AG04450 (cell line): ENCODE data around the gene LRRC3C. TPM values are rescaled to one million over a fixed set of nuclear protein-coding genes. Genes with fewer than 3 reads are reported as not detected.
A peak's percentile ranks its signal among the peaks of the same experiment; 100 is the strongest.

Source experiments
- CTCF ChIA-PET: fragments of 300-600, 350-600 bp; formaldehyde crosslinking; extraction: SDS; loops from one replicate; lab custom pipeline; 2022; ENCODE audit warnings: antibody characterized with exemption, inconsistent platforms; lab: Charles Lee
- POLR2A ChIA-PET: fragments of 350-600 bp; formaldehyde crosslinking; extraction: SDS; loops from one replicate; lab custom pipeline; 2021; ENCODE audit warnings: antibody characterized with exemption, inconsistent platforms; lab: Yijun Ruan, JAX
- DNase-seq: peaks from one replicate; pipeline ENCODE4 v3.0.0-alpha.2; 2011; ENCODE audit warnings: low read depth, low spot score
- H3K27ac ChIP-seq: one replicate; pipeline ENCODE4 v1.5.1; 2012; ENCODE audit warnings: low read depth, low read length, control low read depth
- H3K27me3 ChIP-seq: one replicate; pipeline ENCODE4 v1.6.0; 2012; ENCODE audit warnings: low read length; ENCODE audit not compliant: control insufficient read depth, insufficient read depth
- H3K4me3 ChIP-seq: 2 replicates; pipeline ENCODE4 v1.5.1; 2011; ENCODE audit warnings: mild to moderate bottlenecking, low read depth, low read length, control low read depth
- H3K9me3 ChIP-seq: 2 replicates; pipeline ENCODE4 v1.5.1; 2012; ENCODE audit warnings: low read length; ENCODE audit not compliant: control insufficient read depth, insufficient read depth
- polyA plus RNA-seq: library from polyadenylated mRNA; depleted of rRNA; stranded (reverse); fragments of >200 nt; gene quantifications from 2 replicates; pipeline ENCODE4 v1.2.3, GENCODE V29; 2011
- TF ChIP-seq, protein P1 (sequence below): IDR thresholded peaks from 2 replicates; pipeline ENCODE4 v1.5.1; 2011; ENCODE audit warnings: low read depth, low read length, control low read depth, inconsistent platforms

Gene LRRC3C
- polyA plus RNA-seq, 1 experiment = not detected

DNA sequence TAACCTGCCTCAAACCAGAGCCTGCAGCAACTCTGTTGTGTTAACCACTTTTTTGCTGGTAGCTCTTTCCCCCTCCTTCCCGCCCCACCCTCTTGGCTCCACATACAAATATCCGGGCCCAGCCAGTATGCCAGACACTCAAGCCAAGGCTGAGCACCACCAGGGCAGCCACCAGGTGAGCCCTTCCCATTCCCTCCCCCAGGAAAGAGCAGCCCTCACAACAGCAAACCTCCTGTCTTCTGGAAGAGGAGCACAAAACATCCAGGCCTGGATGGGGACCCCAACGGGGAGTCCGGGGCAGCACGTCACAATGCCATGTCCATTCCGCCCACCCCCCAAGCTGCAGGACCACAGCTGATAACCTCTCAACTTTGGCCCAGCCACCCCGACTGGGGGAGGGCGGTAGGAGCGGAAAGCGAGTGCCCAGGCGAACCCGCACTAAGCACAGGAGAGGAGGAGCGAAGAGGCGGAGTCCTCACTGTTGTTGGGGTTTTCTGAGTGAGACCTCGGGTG is 888 bp upstream of the LRRC3C start:
- ChIA-PET POLR2A (interaction anchor here (1.0 kb wide), 1 partner anchor 54 kb away, joined by 5 read pairs; the partner anchor contains the start of gene PSMD3), CTCF (interaction anchor here (0.6 to 1.6 kb wide), 2 partner anchors 11 to 54 kb away, joined by 3 to 4 read pairs; partner anchors contain the start of gene PSMD3)
- Histone ChIP-seq H3K4me3 (peak overlapping the region; percentile 83), H3K27me3 (no peaks in the 10 kb centered on the region), H3K27ac (peak overlapping the region; percentile 85), H3K9me3 (no peaks in the 10 kb centered on the region)
- no peak for DNase-seq
- TF ChIP-seq, protein P1, sequence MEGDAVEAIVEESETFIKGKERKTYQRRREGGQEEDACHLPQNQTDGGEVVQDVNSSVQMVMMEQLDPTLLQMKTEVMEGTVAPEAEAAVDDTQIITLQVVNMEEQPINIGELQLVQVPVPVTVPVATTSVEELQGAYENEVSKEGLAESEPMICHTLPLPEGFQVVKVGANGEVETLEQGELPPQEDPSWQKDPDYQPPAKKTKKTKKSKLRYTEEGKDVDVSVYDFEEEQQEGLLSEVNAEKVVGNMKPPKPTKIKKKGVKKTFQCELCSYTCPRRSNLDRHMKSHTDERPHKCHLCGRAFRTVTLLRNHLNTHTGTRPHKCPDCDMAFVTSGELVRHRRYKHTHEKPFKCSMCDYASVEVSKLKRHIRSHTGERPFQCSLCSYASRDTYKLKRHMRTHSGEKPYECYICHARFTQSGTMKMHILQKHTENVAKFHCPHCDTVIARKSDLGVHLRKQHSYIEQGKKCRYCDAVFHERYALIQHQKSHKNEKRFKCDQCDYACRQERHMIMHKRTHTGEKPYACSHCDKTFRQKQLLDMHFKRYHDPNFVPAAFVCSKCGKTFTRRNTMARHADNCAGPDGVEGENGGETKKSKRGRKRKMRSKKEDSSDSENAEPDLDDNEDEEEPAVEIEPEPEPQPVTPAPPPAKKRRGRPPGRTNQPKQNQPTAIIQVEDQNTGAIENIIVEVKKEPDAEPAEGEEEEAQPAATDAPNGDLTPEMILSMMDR = no peak

DNA sequence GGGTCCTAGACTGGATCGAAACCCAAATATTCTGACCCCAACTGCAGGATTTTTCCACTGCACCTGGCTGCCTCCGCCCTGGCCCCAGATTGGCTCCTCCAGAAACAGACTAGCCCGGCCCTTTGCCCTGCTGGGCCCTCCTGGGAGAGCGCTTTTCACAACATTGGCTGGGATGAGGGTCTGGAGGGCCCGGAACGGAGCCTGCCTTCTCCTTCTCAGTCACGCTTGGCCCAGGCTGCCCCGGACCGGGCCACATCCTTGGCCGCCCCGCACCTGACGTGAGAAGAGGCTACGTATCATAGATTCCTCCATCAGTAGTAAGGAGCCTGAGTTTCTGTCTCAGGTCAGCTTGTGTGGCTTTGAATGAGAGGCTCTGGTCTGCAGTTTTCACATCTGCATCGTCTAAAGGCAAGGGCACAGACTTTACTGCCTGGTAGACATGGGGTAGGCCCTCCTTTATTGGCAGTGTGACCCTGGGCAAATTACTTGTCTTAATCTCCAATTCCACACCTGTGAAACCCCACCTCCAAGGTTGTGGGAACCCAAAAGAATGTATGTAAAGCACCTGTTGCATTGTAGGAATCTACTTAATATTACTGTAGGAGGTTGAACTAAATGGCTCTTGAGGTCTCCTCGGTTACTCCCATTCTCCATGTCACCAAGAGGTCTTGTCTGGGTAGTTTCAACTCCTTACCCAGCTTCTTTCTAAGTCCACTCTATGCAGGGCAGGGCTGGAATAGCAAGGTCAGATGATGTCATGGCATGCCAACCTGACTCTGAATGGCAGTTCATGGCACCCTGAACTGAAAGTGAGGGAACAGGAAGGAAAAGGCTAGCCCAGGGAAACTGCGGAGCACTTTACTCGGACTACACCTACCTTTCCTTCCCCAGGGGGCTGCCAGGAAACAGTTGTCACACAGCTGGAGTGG is 661 bp downstream of the LRRC3C start:
- H3K9me3 ChIP-seq = no peaks in the 10 kb centered on the region
- peak overlapping the region; percentile 61 for H3K4me3 ChIP-seq
- no peak for DNase-seq
- peak overlapping the region; percentile 96 for H3K27ac ChIP-seq
- no peaks in the 10 kb centered on the region for H3K27me3 ChIP-seq
- CTCF ChIA-PET = no interaction called here
- TF ChIP-seq, protein P1 = no peak
- POLR2A ChIA-PET = interaction anchor here (0.9 to 1.0 kb wide), 2 partner anchors 51 to 52 kb away, joined by 3 to 5 read pairs; partner anchors contain the start of gene PSMD3

DNA sequence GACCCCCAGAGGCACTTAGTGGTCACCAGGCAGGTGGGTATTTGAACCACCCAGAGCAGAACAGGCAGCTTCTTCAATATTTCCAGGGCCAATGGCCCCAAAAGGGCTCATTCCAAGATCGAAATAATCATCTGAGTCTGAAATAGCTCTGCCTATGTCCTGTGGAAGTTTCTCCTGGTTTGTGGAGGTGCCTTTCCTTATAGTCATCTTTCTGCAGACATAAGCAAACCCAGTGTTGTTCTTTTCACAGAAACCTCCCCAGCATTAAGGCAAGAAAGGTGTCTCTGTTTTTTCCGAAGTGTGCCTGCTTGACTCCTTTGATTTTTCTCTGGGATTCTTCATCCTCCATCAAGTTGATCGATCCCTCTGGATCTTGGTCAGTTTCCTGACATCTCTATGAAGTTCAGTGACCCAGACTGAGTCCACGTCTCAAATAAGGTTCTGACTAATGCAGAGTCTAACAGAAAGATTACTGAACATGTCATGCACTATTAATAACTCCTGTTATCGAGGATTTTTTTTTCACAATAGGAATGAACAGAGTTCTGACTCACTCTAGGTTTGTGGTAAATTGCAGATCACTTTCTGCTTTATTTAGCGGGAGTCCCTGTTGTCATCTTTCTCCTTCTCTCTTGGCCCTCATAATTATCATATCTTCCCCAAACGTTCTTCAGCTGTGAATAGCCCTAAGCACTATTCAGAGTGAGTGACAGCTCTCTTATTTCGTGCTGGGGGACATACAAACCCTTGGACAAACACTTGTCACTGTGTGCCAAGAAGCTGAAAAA is 1.5 kb downstream of the LRRC3C start:
- DNase-seq = peak; percentile 77
- Histone ChIP-seq H3K9me3 (no peaks in the 10 kb centered on the region), H3K27ac (peak overlapping the region; percentile 96), H3K4me3 (peak overlapping the region; percentile 17; the same call in 1 of the 2 replicates), H3K27me3 (no peaks in the 10 kb centered on the region)
- ChIA-PET POLR2A (interaction anchor here (0.9 to 1.1 kb wide), 2 partner anchors 50 to 51 kb away, joined by 3 to 4 read pairs; partner anchors contain the start of gene PSMD3), CTCF (no interaction called here)
- TF ChIP-seq, protein P1 = no peak

- no peaks in the 10 kb centered on the region for H3K27me3 ChIP-seq
- POLR2A ChIA-PET = interaction anchor here (1.1 kb wide), 1 partner anchor 51 kb away, joined by 4 read pairs; the partner anchor contains the start of gene PSMD3
- H3K9me3 ChIP-seq = no peaks in the 10 kb centered on the region
- DNase-seq = no peak
- TF ChIP-seq, protein P1 = no peak
- H3K27ac ChIP-seq = peak overlapping the region; percentile 91
- CTCF ChIA-PET = no interaction called here
- H3K4me3 ChIP-seq = no peak overlapping the region
Observed at GRCh38 chr17:39929646-39930407, 2.3 kb downstream of the LRRC3C start.
